ENCODE data around the gene MICAL3.
A peak's percentile ranks its signal among the peaks of the same experiment; 100 is the strongest.

Gene MICAL3

GRCh38 chr22:17926516-17926915 is 97.8 kb downstream of the MICAL3 start:
- no peak for DNase-seq

GRCh38 chr22:17925431-17925841 is 98.9 kb downstream of the MICAL3 start:
- DNase-seq: no peak

- DNase-seq: no peak
Observed at GRCh38 chr22:17924735-17925364, 99.5 kb downstream of the MICAL3 start.

GRCh38 chr22:17924076-17924475 is 100.3 kb downstream of the MICAL3 start:
- DNase-seq: no peak

- DNase-seq: peak; percentile 94
Observed at GRCh38 chr22:17922925-17923903, 101.1 kb downstream of the MICAL3 start.

GRCh38 chr22:17921871-17922821 is 102.2 kb downstream of the MICAL3 start:
- no peak for DNase-seq

- DNase-seq: no peak
Observed at GRCh38 chr22:17920992-17921650, 103.2 kb downstream of the MICAL3 start.

GRCh38 chr22:17920145-17920605 is 104.2 kb downstream of the MICAL3 start:
- DNase-seq: peak; percentile 23

- no peak for DNase-seq
Observed at GRCh38 chr22:17919276-17920144, 104.9 kb downstream of the MICAL3 start.

- DNase-seq: peak; percentile 73
Observed at GRCh38 chr22:17918840-17919239, 105.5 kb downstream of the MICAL3 start.

GRCh38 chr22:17917490-17917983 is 106.8 kb downstream of the MICAL3 start:
- DNase-seq: no peak

- DNase-seq: no peak
Observed at GRCh38 chr22:17916226-17916889, 108.0 kb downstream of the MICAL3 start.

GRCh38 chr22:17915676-17916075 is 108.7 kb downstream of the MICAL3 start:
- no peak for DNase-seq

- DNase-seq: no peak
Observed at GRCh38 chr22:17915188-17915587, 109.2 kb downstream of the MICAL3 start.

- no peak for DNase-seq
Observed at GRCh38 chr22:17914474-17914873, 109.9 kb downstream of the MICAL3 start.

- DNase-seq: no peak
Observed at GRCh38 chr22:17913801-17914347, 110.5 kb downstream of the MICAL3 start.

- DNase-seq: no peak
Observed at GRCh38 chr22:17912945-17913721, 111.2 kb downstream of the MICAL3 start.

GRCh38 chr22:17911887-17912286 is 112.5 kb downstream of the MICAL3 start:
- no peak for DNase-seq

GRCh38 chr22:17911312-17911705 is 113.1 kb downstream of the MICAL3 start:
- DNase-seq: no peak

Data from fibroblast of upper back skin (primary cell).